HepG2 (cell line): ENCODE data around the gene C5. TPM values are rescaled to one million over a fixed set of nuclear protein-coding genes. Genes with fewer than 3 reads are reported as not detected.

Experiments used
- ATAC-seq: fragments of 200-7000 bp; cut with Tn5 transposase; 3 replicates; pipeline ENCODE4 v1.9.1; 2020; ENCODE audit warnings: mild to moderate bottlenecking, moderate library complexity
- BruUV-seq: library from RNA; stranded (reverse); fragments of 400-500 nt; replicated peaks from 2 replicates; lab custom pipeline; 2021; lab: Mats Ljungman, UMichigan
- CTCF ChIA-PET: fragments of 300-600 bp; formaldehyde crosslinking; extraction: SDS; loops from one replicate; lab custom pipeline; 2021; ENCODE audit warnings: low total read pairs, inconsistent platforms, low intra/inter-chr PET ratio; lab: Yijun Ruan, JAX
- POLR2A ChIA-PET: fragments of 350-600 bp; sonication (Branson Sonifier 250); formaldehyde crosslinking; loops from one replicate; lab custom pipeline; 2020; ENCODE audit warnings: antibody characterized with exemption, inconsistent platforms; lab: Yijun Ruan, JAX
- DNase-seq: peaks from one replicate; pipeline ENCODE4 v3.0.0-alpha.2; 2015; ENCODE audit warnings: low spot score
- FAIRE-seq: peaks from 3 replicates; lab custom pipeline; 2011; peaks lifted over from hg19 to GRCh38; lab: Jason Lieb, UNC
- H2AFZ ChIP-seq: one replicate; pipeline ENCODE4 v1.6.1; 2011; ENCODE audit warnings: low read length, inconsistent platforms
- H3K27ac ChIP-seq: fragments of 300-600 bp; 3 replicates; pipeline ENCODE4 v1.8.0; 2011; ENCODE audit warnings: mixed run types, mild to moderate bottlenecking, mixed read lengths, low read length, inconsistent platforms; ENCODE audit not compliant: insufficient read depth; ENCODE audit errors: extremely low read length
- H3K27me3 ChIP-seq, 2 experiments: fragments of 200-600 bp in 1 of 2; 2 replicates in 1 of 2; 3 replicates in 1 of 2; pipeline versions ENCODE4 v1.6.0 to v1.8.0; 2011; ENCODE audit warnings: low read length in 2 of 2, mild to moderate bottlenecking in 2 of 2, moderate library complexity in 2 of 2, inconsistent platforms in 1 of 2; ENCODE audit not compliant: insufficient read depth in 2 of 2, control insufficient read depth in 1 of 2
- H3K36me3 ChIP-seq, 2 experiments: fragments of 200-600 bp in 1 of 2; replicated peaks in 1 of 2; 2 replicates in 1 of 2; 3 replicates in 1 of 2; pipeline versions ENCODE4 v1.5.1 to v1.8.0; 2011; ENCODE audit warnings: low read length in 2 of 2, inconsistent platforms in 1 of 2; ENCODE audit not compliant: insufficient read depth in 2 of 2, control insufficient read depth in 1 of 2
- H3K4me1 ChIP-seq: 2 replicates; pipeline ENCODE4 v1.5.1; 2012; ENCODE audit warnings: low read length, inconsistent platforms; ENCODE audit not compliant: insufficient read depth
- H3K4me2 ChIP-seq: 2 replicates; pipeline ENCODE4 v1.6.0; 2011; ENCODE audit warnings: low read depth, low read length, inconsistent platforms
- H3K4me3 ChIP-seq, 3 experiments: fragments of 200-600 bp in 1 of 3; sonication (generic), shearing (Covaris generic) in 1 of 3; replicated peaks in 1 of 3; 2 replicates each; pipeline ENCODE4 v1.5.1; 2011 to 2016; ENCODE audit warnings: low read length in 3 of 3, inconsistent platforms in 2 of 3, low read depth in 2 of 3, mild to moderate bottlenecking in 2 of 3, control low read depth in 1 of 3, mixed read lengths in 1 of 3; ENCODE audit not compliant: insufficient read depth in 1 of 3
- H3K79me2 ChIP-seq: one replicate; pipeline ENCODE4 v1.6.1; 2011; ENCODE audit warnings: low read length, inconsistent platforms; ENCODE audit not compliant: insufficient read depth
- H3K9ac ChIP-seq: 2 replicates; pipeline ENCODE4 v1.6.0; 2011; ENCODE audit warnings: mild to moderate bottlenecking, low read depth, low read length, inconsistent platforms; ENCODE audit not compliant: insufficient read depth
- H3K9me3 ChIP-seq: 2 replicates; pipeline ENCODE4 v1.5.1; 2012; ENCODE audit warnings: mild to moderate bottlenecking, low read length
- H4K20me1 ChIP-seq: 2 replicates; pipeline ENCODE4 v1.6.0; 2011; ENCODE audit warnings: inconsistent platforms, mild to moderate bottlenecking, low read length, moderate library complexity; ENCODE audit not compliant: insufficient read depth
- DZIP1 ChIP-seq: sonication (generic); formaldehyde crosslinking; IDR thresholded peaks from 2 replicates; pipeline ENCODE4 v1.5.0; 2020; ENCODE audit warnings: mild to moderate bottlenecking, missing genetic modification reagents
- GTF3A ChIP-seq: sonication (generic); formaldehyde crosslinking; conservative IDR thresholded peaks from 2 replicates; pipeline ENCODE4 v1.4.0; 2020; ENCODE audit warnings: mild to moderate bottlenecking, missing genetic modification reagents
- HDAC2 ChIP-seq: sonication (generic); formaldehyde crosslinking; IDR thresholded peaks from 2 replicates; pipeline ENCODE4 v1.4.0; 2020; ENCODE audit warnings: missing genetic modification reagents
- IRX3 ChIP-seq: sonication (generic); formaldehyde crosslinking; IDR thresholded peaks from 2 replicates; pipeline ENCODE4 v1.8.1; 2023; ENCODE audit warnings: mild to moderate bottlenecking, low read depth, missing genetic modification reagents, borderline replicate concordance
- PRDM10 ChIP-seq: sonication (generic); formaldehyde crosslinking; IDR thresholded peaks from 2 replicates; pipeline ENCODE4 v1.4.0; 2020; ENCODE audit warnings: low read depth, missing genetic modification reagents
- TEF ChIP-seq: sonication (generic); formaldehyde crosslinking; IDR thresholded peaks from 2 replicates; pipeline ENCODE4 v1.5.0; 2020; ENCODE audit warnings: missing genetic modification reagents
- TFE3 ChIP-seq: IDR thresholded peaks from 2 replicates; pipeline ENCODE4 v1.6.1; 2016
- TGIF2 ChIP-seq: IDR thresholded peaks from 2 replicates; pipeline ENCODE4 v1.6.1; 2016; ENCODE audit warnings: control low read depth, missing compliant biosample characterization
- TIGD3 ChIP-seq: sonication (generic); formaldehyde crosslinking; IDR thresholded peaks from 2 replicates; pipeline ENCODE4 v1.5.1; 2020; ENCODE audit warnings: mild to moderate bottlenecking, missing genetic modification reagents, borderline replicate concordance
- ZNF597 ChIP-seq: sonication (generic); formaldehyde crosslinking; IDR thresholded peaks from 2 replicates; pipeline ENCODE4 v1.5.0; 2020; ENCODE audit warnings: missing genetic modification reagents
- WGBS: methylation state at CpG from one replicate; pipeline ENCODE4 v1.1.6; 2017; ENCODE audit warnings: low lambda C conversion rate; 5-methylcytosine and 5-hydroxymethylcytosine counted together
- in situ Hi-C: cut with HindIII; loops from 2 replicates; pipeline ENCODE4 v1.10.0; 2017; ENCODE audit warnings: low pct_unique_long_range_greater_than_20kb; ENCODE audit not compliant: extremely low pct_ligation_motif_present
- intact Hi-C: fragments of 100-400 bp; cut with micrococcal nuclease; formaldehyde crosslinking; loops from one replicate; pipeline ENCODE4 v1.10.0; 2022; ENCODE audit not compliant: unreplicated experiment
- polyA plus RNA-seq, 8 experiments: library from polyadenylated mRNA; depleted of rRNA in 3 of 8; stranded (reverse) in 7 of 8; unstranded in 1 of 8; fragments of >200 nt; fragmentation: Illumina TruSeq in 4 of 8; extraction: Trizol in 4 of 8; gene quantifications; 2 replicates each; pipeline versions ENCODE4 v1.2.1 to v1.2.3, GENCODE V29; 2011 to 2016; ENCODE audit warnings: low read depth in 4 of 8, missing spikeins in 1 of 8, mixed read lengths in 1 of 8; ENCODE audit not compliant: insufficient read depth in 1 of 8
- total RNA-seq, 5 experiments: library from RNA; depleted of rRNA; stranded (reverse); fragments of >200 nt; fragmentation: Illumina TruSeq; extraction: Trizol; gene quantifications; 2 replicates each; pipeline ENCODE4 v1.2.3, GENCODE V29; 2016; ENCODE audit warnings: low read depth in 1 of 5

C5 gene
- total and polyA plus RNA-seq, 2 of the 13 experiments (the other 11 are each of a cell fraction or from before 2014, with no cell fraction given), result 57.6 to 192 TPM

- TF ChIP-seq PRDM10 (CRISPR knock-in tag), result no peak
Observed at GRCh38 chr9:120944948-120945347, 105.1 kb downstream of the C5 start (continued).

GRCh38 chr9:120944434-120944843 is 105.6 kb downstream of the C5 start:
- ATAC-seq (no peak), FAIRE-seq (no peak), DNase-seq (no peak)
- no peaks in the 10 kb centered on the region for H3K27me3 ChIP-seq
- no peaks in the 10 kb centered on the region for H3K79me2 ChIP-seq
- H3K27ac ChIP-seq, result no peak overlapping the region
- no peak overlapping the region for H3K4me3 ChIP-seq
- WGBS, result 87% methylated on average over 4 of the region's 4 CpGs
- no peaks in the 10 kb centered on the region for H3K9me3 ChIP-seq
- intact Hi-C loops, result no loop called here
- H3K36me3 ChIP-seq, result no peaks in the 10 kb centered on the region
- CTCF ChIA-PET, result no interaction called here
- H2AFZ ChIP-seq, result no peak overlapping the region
- H3K9ac ChIP-seq, result no peak overlapping the region
- POLR2A ChIA-PET, result no interaction called here
- H3K4me2 ChIP-seq, result no peak overlapping the region
- no peaks in the 10 kb centered on the region for H3K4me1 ChIP-seq
- in situ Hi-C loops, result no loop called here
- no peaks in the 10 kb centered on the region for H4K20me1 ChIP-seq
- no TSS peak for BruUV-seq
- TF ChIP-seq TFE3 (CRISPR knock-in tag), result no peak
- TF ChIP-seq IRX3, result no peak
- TF ChIP-seq HDAC2, result no peak
- TF ChIP-seq TIGD3, result no peak
- TF ChIP-seq ZNF597 (CRISPR knock-in tag), result no peak
- TF ChIP-seq GTF3A (CRISPR knock-in tag), result no peak
- TF ChIP-seq DZIP1 (CRISPR knock-in tag), result no peak
- no peak for TF ChIP-seq TEF (CRISPR knock-in tag)
- TF ChIP-seq TGIF2 (CRISPR knock-in tag), result no peak
